Body of pancreas (tissue), 4 donors: ENCODE data around the gene RACK1.
"Not testable (repeated sequence)": the region's sequence is repeated elsewhere in the genome, so short reads cannot be mapped to it uniquely, and the experiment has no call there.

Experiments used
- CTCF ChIP-seq, 7 experiments: fragments of 450-650 bp in 4 of 7; fragments of 200-600 bp in 3 of 7; sonication (generic) in 3 of 7; IDR thresholded peaks; one replicate each; pipeline ENCODE4 v1.5.1; 2016 to 2019; ENCODE audit warnings: antibody characterized with exemption in 7 of 7
- POLR2A ChIP-seq, 3 donors: fragments of 450-650 bp; IDR thresholded peaks; one replicate each; pipeline ENCODE4 v1.6.1; 2016; ENCODE audit warnings: antibody characterized with exemption in 3 of 3, mild to moderate bottlenecking in 2 of 3

GRCh38 chr5:181214249-181214648 lies 29.5 kb downstream of the RACK1 start:
- not testable (repeated sequence) for TF ChIP-seq CTCF, POLR2A (IDR thresholded peaks at IDR 0.05)
